H1 (cell line): ENCODE data around the gene VPS51.

Experiments
- CREB1 ChIP-seq: IDR thresholded peaks from 2 replicates; pipeline ENCODE4 v1.6.1; 2012; ENCODE audit warnings: inconsistent platforms
- CTCF ChIP-seq, 3 experiments: IDR thresholded peaks; 1 replicate in 2 of 3; 2 replicates in 1 of 3; pipeline versions ENCODE4 v1.5.1 to v1.6.1; 2011; ENCODE audit warnings: low read length in 3 of 3, mild to moderate bottlenecking in 3 of 3, inconsistent platforms in 2 of 3, low read depth in 1 of 3, moderate library complexity in 1 of 3; ENCODE audit not compliant: insufficient read depth in 1 of 3; ENCODE audit errors: control extremely low read depth in 1 of 3
- EP300 ChIP-seq, 2 experiments: IDR thresholded peaks; 1 replicate in 1 of 2; 2 replicates in 1 of 2; pipeline ENCODE4 v1.6.1; 2011 to 2012; ENCODE audit warnings: low read depth in 2 of 2, low read length in 2 of 2, mild to moderate bottlenecking in 2 of 2, borderline replicate concordance in 1 of 2, inconsistent platforms in 1 of 2, moderate library complexity in 1 of 2
- EZH2 ChIP-seq: fragments of 200-600 bp; sonication (generic); IDR thresholded peaks from 2 replicates; pipeline ENCODE4 v1.7.1; 2012; ENCODE audit warnings: low read depth, mild to moderate bottlenecking, moderate library complexity, low read length, inconsistent platforms; ENCODE audit not compliant: severe bottlenecking
- GABPA ChIP-seq: IDR thresholded peaks from 2 replicates; pipeline ENCODE4 v1.6.1; 2011; ENCODE audit warnings: mild to moderate bottlenecking, low read length, moderate library complexity, borderline replicate concordance; ENCODE audit not compliant: insufficient read depth
- KDM1A ChIP-seq: fragments of 200-600, 300-600 bp; sonication (generic); IDR thresholded peaks from 2 replicates; pipeline ENCODE4 v1.7.1; 2016; ENCODE audit warnings: mild to moderate bottlenecking, low read length, borderline replicate concordance
- KDM5A ChIP-seq: fragments of 200-600 bp; IDR thresholded peaks from 2 replicates; pipeline ENCODE4 v1.7.1; 2012; ENCODE audit warnings: mild to moderate bottlenecking, low read length, inconsistent platforms, mixed read lengths
- NANOG ChIP-seq: IDR thresholded peaks from 2 replicates; pipeline ENCODE4 v1.6.1; 2011; ENCODE audit warnings: low read length, low read depth, mild to moderate bottlenecking, inconsistent platforms; ENCODE audit not compliant: insufficient read depth, poor library complexity, severe bottlenecking
- NRF1 ChIP-seq: IDR thresholded peaks from 2 replicates; pipeline ENCODE4 v1.6.1; 2011; ENCODE audit warnings: mild to moderate bottlenecking, low read depth, low read length, improper control_type of control experiment
- POLR2AphosphoS5 ChIP-seq: IDR thresholded peaks from 2 replicates; pipeline ENCODE4 v1.6.1; 2011; ENCODE audit warnings: low read depth, low read length
- RAD21 ChIP-seq, 2 experiments: IDR thresholded peaks in 1 of 2; conservative IDR thresholded peaks in 1 of 2; 2 replicates each; pipeline ENCODE4 v1.6.1; 2011; ENCODE audit warnings: low read depth in 2 of 2, low read length in 2 of 2, improper control_type of control experiment in 1 of 2, inconsistent platforms in 1 of 2, mild to moderate bottlenecking in 1 of 2, moderate library complexity in 1 of 2
- ZNF274 ChIP-seq: IDR thresholded peaks from 2 replicates; pipeline ENCODE4 v1.7.0; 2012; ENCODE audit warnings: low read length, borderline replicate concordance; ENCODE audit errors: extremely low read depth

GRCh38 chr11:65071907-65072630, 23.9 kb upstream of the VPS51 start:
- no peak for TF ChIP-seq GABPA
- TF ChIP-seq ZNF274 = no peak
- no peak for TF ChIP-seq CTCF (IDR thresholded peaks at IDR 0.05; ENCODE audit: control extremely low read depth in 1 of 3, insufficient read depth in 1 of 3, low read depth in 1 of 3, low read length in 3 of 3)
- TF ChIP-seq NANOG = no peak
- no peak for TF ChIP-seq POLR2AphosphoS5
- TF ChIP-seq CREB1 = no peak
- no peak for TF ChIP-seq KDM1A
- TF ChIP-seq EZH2 = no peak
- TF ChIP-seq KDM5A = no peak
- TF ChIP-seq NRF1 = no peak
- no peak for TF ChIP-seq RAD21 (IDR thresholded peaks at IDR 0.05 in 1 of 2, conservative IDR thresholded peaks at IDR 0.05 in 1 of 2; ENCODE audit: low read depth in 2 of 2, low read length in 2 of 2)
- no peak for TF ChIP-seq EP300 (IDR thresholded peaks at IDR 0.05; ENCODE audit: borderline replicate concordance in 1 of 2, low read depth in 2 of 2, low read length in 2 of 2)
